Kidney (tissue), 14 donors: Measurements from ENCODE around the gene RTEL1. TPM values are rescaled to one million over a fixed set of nuclear protein-coding genes. Genes with fewer than 3 reads are reported as not detected.
A peak's percentile ranks its signal among the peaks of the same experiment; 100 is the strongest.

Experiments
- DNase-seq, 5 donors: peaks; one replicate each; pipeline ENCODE4 v3.0.0-alpha.2; 2013 to 2020
- FAIRE-seq: peaks from 2 replicates; lab custom pipeline; 2012; peaks lifted over from hg19 to GRCh38; lab: Jason Lieb, UNC
- H3K27ac ChIP-seq, 2 donors: one replicate each; pipeline ENCODE4 v1.7.0; 2013; ENCODE audit warnings: low read depth in 2 of 2, low read length in 2 of 2, inconsistent platforms in 1 of 2
- H3K27me3 ChIP-seq: one replicate; pipeline ENCODE4 v1.7.1; 2013; ENCODE audit warnings: low read length, inconsistent platforms; ENCODE audit not compliant: control insufficient read depth, insufficient read depth
- H3K36me3 ChIP-seq, 3 donors: one replicate each; pipeline versions ENCODE4 v1.7.0 to v1.7.1; 2013; ENCODE audit warnings: low read length in 3 of 3, control low read depth in 1 of 3, inconsistent platforms in 1 of 3; ENCODE audit not compliant: insufficient read depth in 3 of 3, control insufficient read depth in 2 of 3
- H3K4me1 ChIP-seq, 3 donors: one replicate each; pipeline versions ENCODE4 v1.7.0 to v1.7.1; 2013; ENCODE audit warnings: low read length in 3 of 3, inconsistent platforms in 1 of 3, low read depth in 1 of 3; ENCODE audit not compliant: control insufficient read depth in 2 of 3, insufficient read depth in 2 of 3
- H3K4me3 ChIP-seq, 3 donors: one replicate each; pipeline versions ENCODE4 v1.7.0 to v1.8.1; 2013; ENCODE audit warnings: low read length in 3 of 3, control low read depth in 1 of 3, inconsistent platforms in 1 of 3
- H3K9ac ChIP-seq, 3 donors: one replicate each; pipeline versions ENCODE4 v1.7.0 to v1.7.1; 2013; ENCODE audit warnings: low read length in 3 of 3, control low read depth in 1 of 3, inconsistent platforms in 1 of 3
- H3K9me3 ChIP-seq, 3 donors: one replicate each; pipeline versions ENCODE4 v1.7.0 to v1.7.1; 2013; ENCODE audit warnings: low read length in 3 of 3, control low read depth in 1 of 3, inconsistent platforms in 1 of 3; ENCODE audit not compliant: control insufficient read depth in 2 of 3, insufficient read depth in 1 of 3
- CTCF ChIP-seq: IDR thresholded peaks from 3 replicates; pipeline ENCODE4 v1.5.1; 2012; ENCODE audit warnings: mild to moderate bottlenecking, moderate library complexity, borderline replicate concordance; ENCODE audit not compliant: insufficient read depth; ENCODE audit errors: extremely low read depth
- intact Hi-C: fragments of 100-400 bp; cut with DNase I; formaldehyde crosslinking; loops from one replicate; pipeline ENCODE4 v1.11.1; 2022
- polyA plus RNA-seq: library from polyadenylated mRNA; stranded (reverse); fragments of 350-450 nt; fragmentation: Illumina TruSeq; extraction: RNeasy Lipid Tissue Mini Kit (QIAGEN cat#74804); gene quantifications from one replicate; pipeline ENCODE4 v1.2.3, GENCODE V29; 2014; ENCODE audit warnings: low read depth, low replicate concordance; ENCODE audit not compliant: insufficient read depth
- total RNA-seq: library from RNA; stranded (reverse); fragmentation: NEBNext Ultra II Directional; extraction: Animal tissue kit (Norgen Biotek cat#: 25700); gene quantifications from one replicate; pipeline ENCODE4 v1.2.1, GENCODE V29; 2021
- donor health status: control.
- donor health status: control.
- donor health status: control.
- donor health status: control.
- donor health status: control.
- donor health status: DM: yes; HTN: yes; CAD: no.
- donor health status: Normal renal cell carcinoma (clear cell type).

Gene RTEL1
- total and polyA plus RNA-seq, 2 donors from 2014 or later: 5.3 to 37.7 TPM

GRCh38 chr20:63687419-63688178, 29.5 kb downstream of the RTEL1 start:
- Histone ChIP-seq H3K4me3 (no peak overlapping the region), H3K9ac (no peak overlapping the region), H3K4me1 (peaks cover 0 to 26% (median 5%) of the 10 kb centered on the region in 3 donors), H3K36me3 (no peaks in the 10 kb centered on the region), H3K27me3 (no peaks in the 10 kb centered on the region), H3K27ac (peak overlapping the region; percentile 92), H3K9me3 (no peaks in the 10 kb centered on the region)
- FAIRE-seq: no peak
- peak in 1 of 5 donors; percentile 86 for DNase-seq
- TF ChIP-seq CTCF: no peak
- intact Hi-C loops: no loop called here

GRCh38 chr20:63688228-63689045, 30.3 kb downstream of the RTEL1 start:
- no peak for FAIRE-seq

More at GRCh38 chr20:63688228-63689045, 30.3 kb downstream of the RTEL1 start:
- Histone ChIP-seq H3K4me1 (peaks cover 0 to 21% (median 5%) of the 10 kb centered on the region in 3 donors), H3K36me3 (no peaks in the 10 kb centered on the region), H3K27ac (peak overlapping the region; percentile 92), H3K9ac (no peak overlapping the region), H3K4me3 (no peak overlapping the region), H3K9me3 (no peaks in the 10 kb centered on the region), H3K27me3 (no peaks in the 10 kb centered on the region)
- no peak for TF ChIP-seq CTCF
- intact Hi-C loops: no loop called here
- peak in 1 of 5 donors; percentile 79 for DNase-seq
